Measurements from ENCODE around the gene UBE2K.
A peak's percentile ranks its signal among the peaks of the same experiment; 100 is the strongest.
"Not testable (repeated sequence)": the region's sequence is repeated elsewhere in the genome, so short reads cannot be mapped to it uniquely, and the experiment has no call there.

UBE2K gene, protein sequence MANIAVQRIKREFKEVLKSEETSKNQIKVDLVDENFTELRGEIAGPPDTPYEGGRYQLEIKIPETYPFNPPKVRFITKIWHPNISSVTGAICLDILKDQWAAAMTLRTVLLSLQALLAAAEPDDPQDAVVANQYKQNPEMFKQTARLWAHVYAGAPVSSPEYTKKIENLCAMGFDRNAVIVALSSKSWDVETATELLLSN

DNA sequence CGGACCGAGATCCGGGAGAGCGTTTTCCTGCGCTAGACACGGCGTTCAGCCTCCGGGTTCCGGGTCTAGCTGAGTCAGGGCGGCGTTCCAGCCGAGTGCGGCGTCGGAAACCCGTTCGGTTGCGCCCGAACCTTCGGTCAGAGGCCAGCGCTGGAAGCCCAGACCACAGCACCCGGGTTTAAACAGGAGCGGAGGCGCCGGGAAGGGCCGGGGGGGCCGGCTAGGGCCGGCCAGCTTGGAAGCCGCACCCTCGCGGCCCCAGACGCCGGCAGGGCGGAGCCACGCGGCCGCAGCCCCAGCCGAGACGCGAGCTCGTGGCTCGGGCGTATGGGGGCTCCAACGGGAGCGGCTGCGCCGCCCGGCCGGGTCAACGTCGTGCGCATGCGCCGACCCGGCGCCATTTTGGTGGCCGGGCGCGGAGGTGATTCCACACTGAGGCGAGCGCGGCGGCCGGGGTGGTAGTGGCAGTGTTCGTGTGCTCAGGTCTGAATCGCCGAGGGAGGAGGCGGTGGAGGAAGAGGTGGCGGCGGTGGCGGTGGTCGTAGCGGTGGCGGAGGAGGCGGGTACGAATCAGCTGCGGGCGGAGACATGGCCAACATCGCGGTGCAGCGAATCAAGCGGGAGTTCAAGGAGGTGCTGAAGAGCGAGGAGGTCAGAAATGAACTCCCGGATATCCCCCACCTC is at the start of gene UBE2K:
UBE2K (plus strand) TSS at position 397 of the 684 bp plus-strand sequence; CDS start at position 589, 192 bp downstream.
- Histone ChIP-seq H3K27me3 (ENCODE audit: low read depth) (no peaks in the 10 kb centered on the region), H3K36me3 (replicated peaks) (peaks cover 13% of the 10 kb centered on the region), H3K4me1 (peaks cover 9% of the 10 kb centered on the region), H3K9me3 (no peaks in the 10 kb centered on the region), H3K4me3 (peak within 1 kb of the TSS; percentile 98)
- in situ Hi-C loops (cut with MboI; ENCODE audit: low sequenced_read_pairs), result no loop called here
- DNase-seq (ENCODE audit: low spot score in 2 of 2), result peak; percentile 79 to 90

DNA sequence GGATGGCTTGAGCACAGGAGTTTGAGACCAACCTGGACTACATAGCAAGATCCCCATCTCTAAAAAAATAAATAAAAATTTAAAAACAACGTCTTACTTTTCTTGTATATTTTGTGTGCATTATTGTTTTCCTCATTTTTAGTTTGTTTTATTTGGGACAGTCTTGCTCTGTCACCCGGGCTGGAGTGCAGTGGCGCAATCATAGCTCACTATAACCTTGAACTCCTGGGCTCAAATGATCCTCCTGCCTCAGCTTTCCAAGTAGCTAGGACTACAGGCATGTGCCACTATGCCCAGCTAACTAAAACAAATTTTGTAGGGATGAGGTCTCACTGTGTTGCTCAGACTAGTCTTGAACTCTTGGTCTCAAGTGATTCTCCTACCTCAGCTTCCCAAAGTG is 49.7 kb upstream of the UBE2K start:
- in situ Hi-C loops (cut with MboI; ENCODE audit: low sequenced_read_pairs), result no loop called here
- Histone ChIP-seq H3K9me3 (no peaks in the 10 kb centered on the region), H3K4me3 (no peak overlapping the region), H3K36me3 (replicated peaks) (no peaks in the 10 kb centered on the region), H3K4me1 (no peaks in the 10 kb centered on the region), H3K27me3 (ENCODE audit: low read depth) (no peaks in the 10 kb centered on the region)
- no peak for DNase-seq (ENCODE audit: low spot score in 2 of 2)

DNA sequence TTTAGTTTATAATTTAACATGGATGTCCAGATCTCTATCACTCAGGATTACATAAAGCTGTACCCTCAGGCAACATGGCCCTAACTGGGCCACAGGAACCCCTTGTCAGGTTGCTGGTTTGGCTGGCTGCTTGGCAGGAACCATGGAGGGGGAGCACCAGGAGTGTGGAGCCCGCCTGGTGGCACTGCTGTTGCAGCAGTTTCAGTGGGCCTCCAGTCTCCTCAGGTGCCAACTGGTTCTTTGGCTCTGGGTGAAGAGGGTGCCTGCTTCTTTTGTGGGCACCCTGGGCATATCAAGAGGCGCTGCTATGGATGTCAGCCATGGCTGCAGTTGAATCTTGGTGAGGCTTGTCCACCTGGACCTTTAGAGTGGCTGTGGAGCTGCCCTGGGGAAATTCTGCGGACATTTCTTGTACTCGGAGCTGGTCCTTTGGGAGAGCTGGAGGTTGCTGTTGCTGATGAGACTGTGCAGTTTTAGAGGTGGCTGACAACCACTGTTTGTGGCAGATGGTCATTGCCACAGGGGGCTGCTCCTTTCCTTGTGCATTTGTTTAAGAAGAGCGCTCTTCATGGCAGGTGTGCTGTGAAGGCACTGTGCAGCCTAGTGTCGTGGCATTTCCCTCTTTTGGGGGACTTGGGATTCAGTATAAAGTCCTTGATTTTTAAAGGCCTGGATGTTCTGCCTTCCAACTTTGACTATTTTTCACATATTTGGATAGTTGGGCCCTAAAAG is 48.9 kb upstream of the UBE2K start:
- H3K9me3 ChIP-seq, result no peaks in the 10 kb centered on the region
- H3K27me3 ChIP-seq (ENCODE audit: low read depth), result no peaks in the 10 kb centered on the region
- H3K36me3 ChIP-seq (replicated peaks), result no peaks in the 10 kb centered on the region
- no peaks in the 10 kb centered on the region for H3K4me1 ChIP-seq
- no peak overlapping the region for H3K4me3 ChIP-seq
- DNase-seq (ENCODE audit: low spot score in 2 of 2), result no peak
- in situ Hi-C loops (cut with MboI; ENCODE audit: low sequenced_read_pairs), result no loop called here

DNA sequence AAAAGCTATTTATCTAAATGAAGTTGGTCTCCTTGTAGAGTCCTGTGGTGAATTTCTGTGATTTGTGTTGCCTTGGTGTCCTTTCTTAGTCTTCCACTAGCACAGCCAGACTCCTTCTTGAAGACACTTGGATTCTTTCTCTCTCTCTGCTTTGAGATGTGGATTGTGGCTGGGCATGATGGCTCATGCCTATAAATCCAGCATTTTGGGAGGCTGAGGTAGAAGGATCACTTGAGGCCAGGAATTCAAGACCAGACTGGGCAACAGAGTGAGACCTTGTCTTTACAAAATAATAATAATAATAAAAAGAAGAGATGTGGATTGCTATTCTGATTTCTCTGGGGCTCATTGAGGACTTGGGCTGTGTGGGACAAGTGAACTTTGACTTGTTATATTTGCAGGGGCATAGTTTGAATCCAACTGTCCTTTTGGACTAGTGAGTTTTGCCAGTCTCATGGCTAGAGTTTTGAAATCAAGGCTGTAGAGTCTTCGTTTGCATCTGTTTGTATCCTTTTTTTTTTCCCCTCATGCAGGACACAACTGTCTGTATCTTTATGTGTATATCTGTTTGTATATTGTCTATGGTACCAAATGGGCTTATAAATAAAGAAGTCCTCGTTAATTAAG is 48.2 kb upstream of the UBE2K start:
- Histone ChIP-seq H3K9me3 (no peaks in the 10 kb centered on the region), H3K27me3 (ENCODE audit: low read depth) (no peaks in the 10 kb centered on the region), H3K36me3 (replicated peaks) (no peaks in the 10 kb centered on the region), H3K4me3 (no peak overlapping the region), H3K4me1 (no peaks in the 10 kb centered on the region)
- in situ Hi-C loops (cut with MboI; ENCODE audit: low sequenced_read_pairs), result no loop called here
- DNase-seq (ENCODE audit: low spot score in 2 of 2), result no peak

DNA sequence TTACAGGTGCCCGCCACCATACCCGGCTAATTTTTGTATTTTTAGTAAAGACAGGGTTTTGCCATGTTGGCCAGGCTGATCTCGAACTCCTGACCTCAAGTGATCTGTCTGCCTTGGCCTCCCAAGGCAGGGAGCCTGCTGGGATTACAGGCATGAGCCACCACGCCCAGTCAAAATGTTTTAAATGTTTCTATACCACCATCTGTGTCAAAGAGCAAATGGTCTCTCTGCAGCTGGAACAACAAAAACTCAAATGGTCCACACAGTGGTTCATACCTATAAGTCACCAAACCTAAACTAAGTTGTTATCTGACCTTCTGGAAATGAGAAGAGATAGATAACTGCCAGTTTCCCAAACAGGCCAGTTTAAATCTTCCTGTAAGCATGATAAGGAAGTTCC is 46.4 kb upstream of the UBE2K start:
- H3K4me1 ChIP-seq; H3K4me3 ChIP-seq; H3K27me3 ChIP-seq (ENCODE audit: low read depth); H3K9me3 ChIP-seq; DNase-seq (ENCODE audit: low spot score in 2 of 2); in situ Hi-C loops (cut with MboI; ENCODE audit: low sequenced_read_pairs); H3K36me3 ChIP-seq (replicated peaks): not testable (repeated sequence)

DNA sequence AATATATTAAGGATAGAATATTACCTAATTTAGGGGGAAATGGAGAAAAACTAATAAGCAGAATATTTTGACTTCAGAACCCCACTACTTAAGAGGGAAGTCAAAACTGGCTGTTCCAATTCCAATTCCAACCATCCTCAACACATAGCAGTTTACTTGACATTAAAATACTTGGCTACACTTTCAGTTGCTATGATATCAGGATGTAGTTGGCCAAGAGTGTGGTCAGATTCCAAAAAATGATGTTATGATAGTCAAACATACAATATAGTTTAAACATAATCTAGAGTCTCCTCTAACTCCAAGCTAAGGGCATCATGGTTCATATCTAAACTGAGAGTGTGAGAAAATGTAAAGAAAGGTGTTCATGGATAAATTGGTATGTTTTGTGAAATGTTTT is 42.7 kb upstream of the UBE2K start:
- no peaks in the 10 kb centered on the region for H3K9me3 ChIP-seq
- no peaks in the 10 kb centered on the region for H3K36me3 ChIP-seq (replicated peaks)
- in situ Hi-C loops (cut with MboI; ENCODE audit: low sequenced_read_pairs), result no loop called here
- H3K4me3 ChIP-seq, result no peak overlapping the region
- peaks cover 9% of the 10 kb centered on the region for H3K4me1 ChIP-seq
- H3K27me3 ChIP-seq (ENCODE audit: low read depth), result no peaks in the 10 kb centered on the region
- no peak for DNase-seq (ENCODE audit: low spot score in 2 of 2)

DNA sequence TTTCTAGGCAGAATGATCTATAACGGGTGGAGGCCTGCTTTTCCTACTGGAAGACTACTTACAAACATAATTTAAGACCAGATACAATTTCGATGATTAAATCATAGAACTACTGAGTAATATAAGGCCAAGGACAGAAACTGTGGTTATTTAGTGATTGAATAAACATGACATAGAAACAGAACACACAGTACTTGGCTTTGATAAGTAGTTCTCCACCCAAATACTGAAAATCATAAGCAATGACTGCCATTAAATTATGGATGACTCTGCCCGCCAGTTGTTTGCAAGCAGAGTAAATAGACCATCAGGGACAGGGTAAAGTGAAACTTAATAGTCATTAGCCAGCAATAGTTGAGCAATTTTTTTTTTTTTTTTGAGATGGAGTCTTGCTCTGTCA is 42.1 kb upstream of the UBE2K start:
- DNase-seq (ENCODE audit: low spot score in 2 of 2), result no peak
- H3K4me3 ChIP-seq, result no peak overlapping the region
- in situ Hi-C loops (cut with MboI; ENCODE audit: low sequenced_read_pairs), result no loop called here
- no peaks in the 10 kb centered on the region for H3K9me3 ChIP-seq
- H3K4me1 ChIP-seq, result peaks cover 9% of the 10 kb centered on the region
- no peaks in the 10 kb centered on the region for H3K27me3 ChIP-seq (ENCODE audit: low read depth)
- H3K36me3 ChIP-seq (replicated peaks), result no peaks in the 10 kb centered on the region

DNA sequence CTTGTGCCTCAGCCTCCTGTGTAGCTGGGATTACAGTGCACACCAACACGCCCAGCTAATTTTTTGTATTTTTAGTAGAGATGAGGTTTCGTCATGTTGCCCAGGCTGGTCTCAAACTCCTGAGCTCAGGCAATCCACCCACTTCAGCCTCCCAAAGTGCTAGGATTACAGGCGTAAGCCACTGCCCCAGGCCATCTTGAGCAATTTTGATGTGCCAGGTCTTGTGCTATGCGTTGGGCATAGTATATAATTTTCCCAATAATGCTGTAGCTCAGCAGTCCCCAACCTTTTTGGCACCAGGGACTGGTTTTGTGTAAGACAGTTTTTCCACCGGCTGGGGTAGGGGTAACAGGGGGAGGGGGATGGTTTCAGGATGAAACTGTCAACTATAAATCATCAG is 41.3 kb upstream of the UBE2K start:
- H3K9me3 ChIP-seq; in situ Hi-C loops (cut with MboI; ENCODE audit: low sequenced_read_pairs); DNase-seq (ENCODE audit: low spot score in 2 of 2); H3K4me1 ChIP-seq; H3K27me3 ChIP-seq (ENCODE audit: low read depth); H3K4me3 ChIP-seq; H3K36me3 ChIP-seq (replicated peaks): not testable (repeated sequence)

DNA sequence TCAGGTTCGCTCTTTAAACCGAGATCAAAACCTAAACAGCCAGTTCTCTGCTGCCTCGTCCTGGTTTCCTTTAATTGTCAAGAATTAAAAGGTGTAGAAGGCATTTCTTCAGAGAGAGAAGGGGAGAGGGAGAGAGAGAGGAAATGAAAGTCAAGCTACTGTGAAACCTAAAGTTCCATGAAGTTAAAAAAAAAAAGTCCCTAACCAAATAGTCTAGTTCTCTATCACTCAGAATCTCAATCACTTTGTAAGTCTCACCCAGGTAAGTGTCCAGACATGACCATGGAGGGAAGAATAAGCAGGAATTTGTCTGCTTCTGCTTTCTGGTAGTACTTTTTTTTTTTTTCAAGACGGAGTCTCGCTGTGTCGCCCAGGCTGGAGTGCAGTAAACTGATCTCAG is 40.5 kb upstream of the UBE2K start:
- in situ Hi-C loops (cut with MboI; ENCODE audit: low sequenced_read_pairs), result no loop called here
- Histone ChIP-seq H3K4me3 (no peak overlapping the region), H3K9me3 (no peaks in the 10 kb centered on the region), H3K27me3 (ENCODE audit: low read depth) (no peaks in the 10 kb centered on the region), H3K4me1 (peaks cover 9% of the 10 kb centered on the region), H3K36me3 (replicated peaks) (no peaks in the 10 kb centered on the region)
- no peak for DNase-seq (ENCODE audit: low spot score in 2 of 2)

DNA sequence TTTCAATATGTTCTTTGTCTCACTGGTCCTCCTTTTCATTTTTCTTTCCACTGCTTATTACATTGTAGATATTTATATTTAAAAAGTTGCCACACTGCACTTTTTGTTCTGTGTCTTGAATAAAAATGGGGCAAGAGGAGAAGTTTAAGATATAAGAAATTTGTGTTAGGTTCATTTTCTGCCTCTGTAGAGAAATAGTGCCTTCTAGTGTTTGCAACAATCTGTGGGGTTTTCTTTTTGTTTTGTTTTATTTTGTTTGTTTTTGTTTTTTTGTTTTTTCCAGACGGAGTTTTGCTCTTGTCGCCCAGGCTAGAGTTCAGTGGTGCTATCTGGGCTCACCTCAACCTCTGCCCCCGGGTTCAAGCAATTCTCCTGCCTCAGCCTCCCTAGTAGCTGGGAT is 39.2 kb upstream of the UBE2K start:
- DNase-seq (ENCODE audit: low spot score in 2 of 2), result peak in 1 of 2 experiments; percentile 37
- Histone ChIP-seq H3K27me3 (ENCODE audit: low read depth) (no peaks in the 10 kb centered on the region), H3K9me3 (no peaks in the 10 kb centered on the region), H3K4me1 (peaks cover 9% of the 10 kb centered on the region), H3K36me3 (replicated peaks) (no peaks in the 10 kb centered on the region), H3K4me3 (no peak overlapping the region)
- in situ Hi-C loops (cut with MboI; ENCODE audit: low sequenced_read_pairs), result no loop called here

DNA sequence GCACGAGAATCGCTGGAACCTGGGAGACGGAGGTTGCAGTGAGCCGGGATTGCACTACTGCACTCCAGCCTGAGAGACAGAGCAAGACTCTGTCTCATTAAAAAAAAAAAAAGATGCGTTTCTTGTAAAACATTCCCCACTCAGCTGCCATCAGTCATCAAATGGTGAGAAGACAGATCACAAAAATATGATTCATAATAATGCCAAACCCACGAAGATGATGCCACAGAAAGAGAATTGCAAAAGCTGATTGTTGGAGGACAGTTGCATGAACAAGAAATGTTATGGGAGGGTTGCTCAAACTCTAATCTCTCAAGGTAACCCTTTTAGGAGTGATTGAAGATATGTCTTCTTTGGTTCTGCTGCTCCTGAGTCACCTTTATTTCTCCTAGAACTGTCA is 37.9 kb upstream of the UBE2K start:
- DNase-seq (ENCODE audit: low spot score in 2 of 2), result no peak
- Histone ChIP-seq H3K36me3 (replicated peaks) (no peaks in the 10 kb centered on the region), H3K4me1 (peaks cover 14% of the 10 kb centered on the region), H3K4me3 (no peak overlapping the region), H3K9me3 (no peaks in the 10 kb centered on the region), H3K27me3 (ENCODE audit: low read depth) (no peaks in the 10 kb centered on the region)
- in situ Hi-C loops (cut with MboI; ENCODE audit: low sequenced_read_pairs), result no loop called here

DNA sequence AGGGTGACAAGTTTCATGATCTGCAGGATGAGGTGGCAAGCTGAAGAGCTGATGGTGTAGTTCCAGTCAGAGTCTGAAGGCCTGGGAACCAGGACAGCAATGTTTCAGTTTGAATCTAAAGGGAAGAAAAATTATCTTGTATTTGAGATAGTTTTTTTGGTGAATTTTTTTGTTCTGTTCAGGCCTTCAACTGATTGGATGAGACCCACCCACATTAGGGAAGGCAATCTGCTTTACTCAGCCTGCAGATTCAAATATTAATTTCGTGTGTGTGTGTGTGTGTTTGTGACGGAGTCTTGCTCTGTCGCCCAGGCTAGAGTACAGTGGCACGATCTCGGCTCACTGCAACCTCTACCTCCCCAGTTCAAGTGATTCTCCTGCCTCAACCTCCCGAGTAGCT is 37.2 kb upstream of the UBE2K start:
- no peaks in the 10 kb centered on the region for H3K36me3 ChIP-seq (replicated peaks)
- no peaks in the 10 kb centered on the region for H3K9me3 ChIP-seq
- in situ Hi-C loops (cut with MboI; ENCODE audit: low sequenced_read_pairs), result no loop called here

DNA sequence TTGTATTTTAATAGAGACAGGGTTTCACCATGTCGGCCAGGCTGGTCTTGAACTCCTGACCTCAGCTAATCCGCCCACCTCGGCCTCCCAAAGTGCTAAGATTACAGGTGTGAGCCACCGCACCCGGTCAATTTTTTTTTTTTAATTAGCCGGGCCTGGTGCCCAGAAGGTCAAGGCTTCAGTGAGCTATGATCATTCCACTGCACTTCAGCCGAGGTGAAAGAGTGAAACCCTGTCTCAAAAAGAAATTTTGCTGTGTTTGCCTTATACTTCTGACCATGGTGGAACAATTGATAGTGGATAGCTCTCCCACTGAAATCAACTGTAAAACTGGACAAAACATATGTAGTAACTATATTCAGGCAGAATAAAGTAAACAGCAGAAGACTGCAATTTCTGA is 35.3 kb upstream of the UBE2K start:
- in situ Hi-C loops (cut with MboI; ENCODE audit: low sequenced_read_pairs), result no loop called here
- Histone ChIP-seq H3K4me1 (peaks cover 21% of the 10 kb centered on the region), H3K9me3 (no peaks in the 10 kb centered on the region), H3K27me3 (ENCODE audit: low read depth) (no peaks in the 10 kb centered on the region), H3K4me3 (no peak overlapping the region), H3K36me3 (replicated peaks) (no peaks in the 10 kb centered on the region)
- DNase-seq (ENCODE audit: low spot score in 2 of 2), result no peak

More for the DNA sequence above, 37.2 kb upstream of the UBE2K start:
- no peaks in the 10 kb centered on the region for H3K27me3 ChIP-seq (ENCODE audit: low read depth)
- no peak overlapping the region for H3K4me3 ChIP-seq
- DNase-seq (ENCODE audit: low spot score in 2 of 2), result no peak
- H3K4me1 ChIP-seq, result peaks cover 21% of the 10 kb centered on the region

Measured in HAP-1 (cell line).